KMS-11 (cell line): Measurements from ENCODE around the gene NIM1K.
"Not testable (repeated sequence)": the region's sequence is repeated elsewhere in the genome, so short reads cannot be mapped to it uniquely, and the experiment has no call there.

Experiments used
- H2AFZ ChIP-seq: fragments of 200-600 bp; sonication (generic); 2 replicates; pipeline ENCODE4 v1.6.1; 2016; ENCODE audit warnings: antibody characterized with exemption, mixed run types, low read depth
- H3K27ac ChIP-seq: fragments of 200-600 bp; sonication (generic); 2 replicates; pipeline ENCODE4 v1.6.1; 2016; ENCODE audit warnings: mild to moderate bottlenecking, mixed run types
- H3K27me3 ChIP-seq: fragments of 200-600 bp; sonication (generic); 2 replicates; pipeline ENCODE4 v1.6.1; 2017; ENCODE audit warnings: mild to moderate bottlenecking, low read depth, mixed run types, moderate library complexity; ENCODE audit not compliant: insufficient read depth
- H3K36me3 ChIP-seq: fragments of 200-600 bp; sonication (generic); 2 replicates; pipeline ENCODE4 v1.6.1; 2017; ENCODE audit warnings: mild to moderate bottlenecking, mixed run types; ENCODE audit not compliant: insufficient read depth
- H3K4me1 ChIP-seq: fragments of 200-600 bp; sonication (generic); 2 replicates; pipeline ENCODE4 v1.6.1; 2016; ENCODE audit warnings: mild to moderate bottlenecking, low read depth, mixed run types; ENCODE audit not compliant: poor library complexity, severe bottlenecking
- H3K4me2 ChIP-seq: fragments of 200-600 bp; sonication (generic); 2 replicates; pipeline ENCODE4 v1.7.0; 2016; ENCODE audit warnings: mild to moderate bottlenecking, mixed run types
- H3K4me3 ChIP-seq: fragments of 200-600 bp; sonication (generic); IDR thresholded peaks from 2 replicates; pipeline ENCODE4 v1.6.1; 2017; ENCODE audit warnings: low read depth, low read length, mixed read lengths; ENCODE audit not compliant: insufficient read depth
- H3K79me2 ChIP-seq: fragments of 200-600 bp; sonication (generic); 2 replicates; pipeline ENCODE4 v1.6.1; 2016; ENCODE audit warnings: low read depth, mixed run types; ENCODE audit not compliant: insufficient read depth
- H3K9ac ChIP-seq: fragments of 200-600 bp; sonication (generic); 2 replicates; pipeline ENCODE4 v1.6.1; 2016; ENCODE audit warnings: mild to moderate bottlenecking, mixed run types
- H4K20me1 ChIP-seq: fragments of 200-600 bp; sonication (generic); 2 replicates; pipeline ENCODE4 v1.6.1; 2016; ENCODE audit warnings: mild to moderate bottlenecking, mixed run types; ENCODE audit not compliant: insufficient read depth
- CTCF ChIP-seq: fragments of 200-600 bp; sonication (generic); conservative IDR thresholded peaks from 2 replicates; pipeline ENCODE4 v1.6.1; 2017; ENCODE audit warnings: low read depth, mild to moderate bottlenecking, antibody characterized with exemption, low read length, moderate library complexity, mixed read lengths

The NIM1K gene

GRCh38 chr5:43315682-43316081 is 123.7 kb downstream of the NIM1K start:
- Histone ChIP-seq H3K27ac (no peak overlapping the region), H3K36me3 (no peaks in the 10 kb centered on the region), H3K4me2 (no peak overlapping the region), H3K79me2 (peaks cover 21% of the 10 kb centered on the region), H3K27me3 (no peaks in the 10 kb centered on the region), H3K4me3 (no peak overlapping the region), H3K9ac (no peak overlapping the region), H3K4me1 (peaks cover 18% of the 10 kb centered on the region), H4K20me1 (no peaks in the 10 kb centered on the region), H2AFZ (no peak overlapping the region)
- TF ChIP-seq CTCF: no peak

- H3K4me2 ChIP-seq: no peak overlapping the region
- no peak overlapping the region for H3K4me3 ChIP-seq
- H3K9ac ChIP-seq: no peak overlapping the region
- H3K36me3 ChIP-seq: no peaks in the 10 kb centered on the region
- no peak overlapping the region for H3K27ac ChIP-seq
- H3K4me1 ChIP-seq: peaks cover 15% of the 10 kb centered on the region
- no peaks in the 10 kb centered on the region for H3K27me3 ChIP-seq
- no peak overlapping the region for H2AFZ ChIP-seq
- H3K79me2 ChIP-seq: peaks cover 14% of the 10 kb centered on the region
- no peaks in the 10 kb centered on the region for H4K20me1 ChIP-seq
- no peak for TF ChIP-seq CTCF
Measured at GRCh38 chr5:43316421-43316820, 124.4 kb downstream of the NIM1K start.

GRCh38 chr5:43320846-43321245 is 128.8 kb downstream of the NIM1K start:
- Histone ChIP-seq H3K27ac (no peak overlapping the region), H3K27me3 (no peaks in the 10 kb centered on the region), H3K4me1 (no peaks in the 10 kb centered on the region), H3K36me3 (no peaks in the 10 kb centered on the region), H3K4me3 (no peak overlapping the region), H3K4me2 (no peak overlapping the region), H2AFZ (no peak overlapping the region), H4K20me1 (no peaks in the 10 kb centered on the region), H3K9ac (no peak overlapping the region), H3K79me2 (no peaks in the 10 kb centered on the region)
- no peak for TF ChIP-seq CTCF

GRCh38 chr5:43323488-43323887 is 131.5 kb downstream of the NIM1K start:
- not testable (repeated sequence) for H3K27me3 ChIP-seq, H4K20me1 ChIP-seq, H3K27ac ChIP-seq, H2AFZ ChIP-seq, H3K9ac ChIP-seq, H3K36me3 ChIP-seq, H3K4me2 ChIP-seq, H3K79me2 ChIP-seq, H3K4me1 ChIP-seq, H3K4me3 ChIP-seq

- not testable (repeated sequence) for H3K4me3 ChIP-seq, H3K4me2 ChIP-seq, H3K36me3 ChIP-seq, H3K9ac ChIP-seq, H2AFZ ChIP-seq, H3K4me1 ChIP-seq, H3K79me2 ChIP-seq, H4K20me1 ChIP-seq, H3K27ac ChIP-seq, H3K27me3 ChIP-seq
Measured at GRCh38 chr5:43325624-43326023, 133.6 kb downstream of the NIM1K start.
